B cell (primary cell): ENCODE results near the gene RNASE4.

Source experiments
- CTCF ChIP-seq: fragments of 200-600 bp; IDR thresholded peaks from one replicate; pipeline ENCODE4 v1.8.0; 2022; ENCODE audit warnings: antibody characterized with exemption, mild to moderate bottlenecking
- EZH2 ChIP-seq: IDR thresholded peaks from 2 replicates; pipeline ENCODE4 v1.6.1; 2012; ENCODE audit warnings: borderline replicate concordance, low read depth, mild to moderate bottlenecking, moderate library complexity, low read length; ENCODE audit not compliant: insufficient read depth, poor library complexity, severe bottlenecking

- TF ChIP-seq CTCF (no peak), EZH2 (no peak)
Measured at GRCh38 chr14:20671597-20672283, 12.6 kb upstream of the RNASE4 start.
